ENCODE data around the gene NBEAL2. TPM values are rescaled to one million over a fixed set of nuclear protein-coding genes. Genes with fewer than 3 reads are reported as not detected.

The NBEAL2 gene
- total and polyA plus RNA-seq, 2 donors (not counting 1 experiment from before 2014, with no cell fraction given), result 1.5 to 4.5 TPM

GRCh38 chr3:47041114-47041513 is 61.6 kb downstream of the NBEAL2 start:
- H3K27ac ChIP-seq (ENCODE audit: insufficient read depth, low read length), result no peak overlapping the region
- H3K27me3 ChIP-seq (ENCODE audit: control insufficient read depth, insufficient read depth, low read length), result no peaks in the 10 kb centered on the region
- H3K4me2 ChIP-seq (ENCODE audit: extremely low read depth, insufficient read depth, low read length), result no peak overlapping the region
- no peak for TF ChIP-seq EZH2 (IDR thresholded peaks at IDR 0.05; ENCODE audit: low read length, missing control alignments)
- TF ChIP-seq CTCF (conservative IDR thresholded peaks at IDR 0.05 in 1 of 2, IDR thresholded peaks at IDR 0.05 in 1 of 2; ENCODE audit: low read depth in 1 of 2, low read length in 2 of 2), result no peak
- H3K4me3 ChIP-seq (replicated peaks in 1 of 4; ENCODE audit: control extremely low read depth in 1 of 4, insufficient read depth in 1 of 4, low read depth in 3 of 4, low read length in 4 of 4), result no peak overlapping the region
- DNase-seq (ENCODE audit: low read depth in 2 of 2), result no peak
- H3K36me3 ChIP-seq (ENCODE audit: control insufficient read depth, insufficient read depth, low read length), result peaks cover 6% of the 10 kb centered on the region
- no peaks in the 10 kb centered on the region for H3K4me1 ChIP-seq (ENCODE audit: control insufficient read depth, extremely low read depth, insufficient read depth, low read length)
- H3K9ac ChIP-seq (ENCODE audit: insufficient read depth, low read length), result no peak overlapping the region
- no peak overlapping the region for H2AFZ ChIP-seq (ENCODE audit: low read length)
- no peaks in the 10 kb centered on the region for H4K20me1 ChIP-seq (ENCODE audit: control insufficient read depth, extremely low read depth, insufficient read depth, low read length)
- H3K79me2 ChIP-seq (ENCODE audit: control insufficient read depth, insufficient read depth, low read length), result no peaks in the 10 kb centered on the region
- no peaks in the 10 kb centered on the region for H3K9me3 ChIP-seq (ENCODE audit: control insufficient read depth, insufficient read depth, low read depth, low read length)

- peaks cover 4% of the 10 kb centered on the region for H3K36me3 ChIP-seq (ENCODE audit: control insufficient read depth, insufficient read depth, low read length)
Measured at GRCh38 chr3:47042231-47042791, 62.8 kb downstream of the NBEAL2 start.

GRCh38 chr3:47047069-47047468 is 67.6 kb downstream of the NBEAL2 start:
- Histone ChIP-seq H3K9me3 (ENCODE audit: control insufficient read depth, insufficient read depth, low read depth, low read length) (no peaks in the 10 kb centered on the region), H3K9ac (ENCODE audit: insufficient read depth, low read length) (no peak overlapping the region), H3K4me1 (ENCODE audit: control insufficient read depth, extremely low read depth, insufficient read depth, low read length) (no peaks in the 10 kb centered on the region), H3K27ac (ENCODE audit: insufficient read depth, low read length) (no peak overlapping the region), H3K36me3 (ENCODE audit: control insufficient read depth, insufficient read depth, low read length) (no peaks in the 10 kb centered on the region), H3K79me2 (ENCODE audit: control insufficient read depth, insufficient read depth, low read length) (no peaks in the 10 kb centered on the region), H3K4me2 (ENCODE audit: extremely low read depth, insufficient read depth, low read length) (no peak overlapping the region), H2AFZ (ENCODE audit: low read length) (no peak overlapping the region), H3K4me3 (replicated peaks in 1 of 4; ENCODE audit: control extremely low read depth in 1 of 4, insufficient read depth in 1 of 4, low read depth in 3 of 4, low read length in 4 of 4) (no peak overlapping the region), H4K20me1 (ENCODE audit: control insufficient read depth, extremely low read depth, insufficient read depth, low read length) (no peaks in the 10 kb centered on the region), H3K27me3 (ENCODE audit: control insufficient read depth, insufficient read depth, low read length) (no peaks in the 10 kb centered on the region)
- TF ChIP-seq EZH2 (IDR thresholded peaks at IDR 0.05; ENCODE audit: low read length, missing control alignments), result no peak
- no peak for TF ChIP-seq CTCF (conservative IDR thresholded peaks at IDR 0.05 in 1 of 2, IDR thresholded peaks at IDR 0.05 in 1 of 2; ENCODE audit: low read depth in 1 of 2, low read length in 2 of 2)
- no peak for DNase-seq (ENCODE audit: low read depth in 2 of 2)

More at GRCh38 chr3:47042231-47042791, 62.8 kb downstream of the NBEAL2 start:
- TF ChIP-seq EZH2 (IDR thresholded peaks at IDR 0.05; ENCODE audit: low read length, missing control alignments) (no peak), CTCF (conservative IDR thresholded peaks at IDR 0.05 in 1 of 2, IDR thresholded peaks at IDR 0.05 in 1 of 2; ENCODE audit: low read depth in 1 of 2, low read length in 2 of 2) (no peak)
- Histone ChIP-seq H3K4me1 (ENCODE audit: control insufficient read depth, extremely low read depth, insufficient read depth, low read length) (no peaks in the 10 kb centered on the region), H3K27ac (ENCODE audit: insufficient read depth, low read length) (no peak overlapping the region), H4K20me1 (ENCODE audit: control insufficient read depth, extremely low read depth, insufficient read depth, low read length) (no peaks in the 10 kb centered on the region), H3K79me2 (ENCODE audit: control insufficient read depth, insufficient read depth, low read length) (no peaks in the 10 kb centered on the region), H2AFZ (ENCODE audit: low read length) (no peak overlapping the region), H3K4me2 (ENCODE audit: extremely low read depth, insufficient read depth, low read length) (no peak overlapping the region), H3K4me3 (replicated peaks in 1 of 4; ENCODE audit: control extremely low read depth in 1 of 4, insufficient read depth in 1 of 4, low read depth in 3 of 4, low read length in 4 of 4) (no peak overlapping the region), H3K9ac (ENCODE audit: insufficient read depth, low read length) (no peak overlapping the region), H3K27me3 (ENCODE audit: control insufficient read depth, insufficient read depth, low read length) (no peaks in the 10 kb centered on the region), H3K9me3 (ENCODE audit: control insufficient read depth, insufficient read depth, low read depth, low read length) (no peaks in the 10 kb centered on the region)
- no peak for DNase-seq (ENCODE audit: low read depth in 2 of 2)

Data from fibroblast of lung (primary cell).